KBM-7 (cell line): ENCODE results near the gene ASTN2.

Experiments
- DNase-seq: peaks from one replicate; pipeline ENCODE4 v3.0.0-alpha.2; 2015
- in situ Hi-C: fragments of 300-500 bp; cut with MboI; formaldehyde crosslinking; loops from 2 replicates; pipeline ENCODE4 v1.14.3; 2020; ENCODE audit warnings: low sequenced_read_pairs, low pct_unique_long_range_greater_than_20kb, mixed read lengths

Gene ASTN2

GRCh38 chr9:116616304-116616914 lies 798.4 kb downstream of the ASTN2 start:
- DNase-seq, result no peak
- in situ Hi-C loops, result no loop called here

DNA sequence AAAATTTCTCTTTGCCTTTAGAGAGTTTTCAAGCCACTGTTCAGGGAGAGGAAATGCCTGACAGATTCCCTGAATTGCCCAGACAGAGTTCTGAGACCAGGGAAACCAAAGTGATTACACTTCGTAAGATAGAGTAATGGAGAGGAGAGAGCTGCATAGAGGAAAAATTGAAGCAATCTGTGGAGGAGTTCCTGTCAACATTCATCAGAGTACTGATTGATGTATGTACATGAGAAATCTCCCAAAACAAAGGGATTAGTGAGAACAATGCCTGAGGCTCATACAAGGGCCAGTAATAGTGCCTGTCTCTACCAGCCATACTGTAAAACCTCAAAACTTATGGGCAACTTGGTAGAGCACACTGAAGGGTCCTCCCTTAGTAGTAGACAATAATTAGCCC lies 806.8 kb downstream of the ASTN2 start:
- in situ Hi-C loops, result no loop called here
- no peak for DNase-seq

DNA sequence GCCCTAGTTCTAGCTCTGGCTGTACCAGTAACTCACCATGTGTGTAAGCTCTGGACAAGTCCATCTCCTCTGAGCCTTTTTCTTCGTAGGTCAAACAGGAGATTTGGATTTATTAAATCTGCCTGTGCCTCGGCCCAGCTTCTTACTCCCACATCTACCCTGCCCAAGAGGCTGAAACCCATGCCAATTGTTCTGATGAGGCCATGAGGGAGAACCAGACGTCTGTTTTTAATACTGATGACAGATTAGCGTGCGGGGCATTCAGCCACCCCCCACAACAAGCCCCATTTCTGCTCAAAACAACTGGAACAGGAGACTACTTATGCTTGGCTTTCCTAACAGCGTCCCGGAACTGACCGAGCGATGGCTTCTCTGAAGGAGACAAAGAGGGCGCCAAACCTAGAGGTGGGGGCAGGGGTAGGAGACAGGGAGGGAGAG lies 808.9 kb downstream of the ASTN2 start:
- in situ Hi-C loops, result no loop called here

GRCh38 chr9:116605060-116605459 lies 809.8 kb downstream of the ASTN2 start:
- in situ Hi-C loops, result no loop called here
- DNase-seq, result no peak

More for the DNA sequence above, 808.9 kb downstream of the ASTN2 start:
- DNase-seq, result no peak

- DNase-seq, result no peak
- in situ Hi-C loops, result no loop called here
Observed at GRCh38 chr9:116604251-116604650, 810.6 kb downstream of the ASTN2 start.

DNA sequence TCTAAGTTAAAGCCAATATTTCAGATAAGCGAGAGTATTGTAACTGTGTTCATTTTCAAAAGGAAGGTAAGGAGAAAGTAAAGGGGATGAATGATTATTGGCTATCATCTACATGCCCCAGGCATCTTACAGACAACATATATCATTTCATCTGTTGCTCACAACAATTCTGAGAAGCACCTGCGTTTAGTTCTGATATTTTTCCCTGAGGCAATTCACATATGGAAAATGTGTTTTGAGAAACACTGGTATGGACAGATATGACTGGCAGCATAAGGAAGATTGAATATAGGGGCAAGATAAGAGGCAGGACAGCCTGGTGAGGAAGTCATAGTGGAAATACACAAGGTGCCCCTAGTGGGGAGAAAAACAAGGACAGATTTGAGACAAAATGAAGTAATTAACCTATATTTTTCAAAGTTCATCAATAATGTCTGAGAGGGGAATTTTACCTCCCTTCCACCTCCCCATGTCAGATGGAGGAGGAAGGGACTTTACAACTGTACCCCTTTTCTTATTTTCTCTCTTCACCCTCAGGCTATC lies 815.4 kb downstream of the ASTN2 start:
- in situ Hi-C loops, result no loop called here
- DNase-seq, result no peak

DNA sequence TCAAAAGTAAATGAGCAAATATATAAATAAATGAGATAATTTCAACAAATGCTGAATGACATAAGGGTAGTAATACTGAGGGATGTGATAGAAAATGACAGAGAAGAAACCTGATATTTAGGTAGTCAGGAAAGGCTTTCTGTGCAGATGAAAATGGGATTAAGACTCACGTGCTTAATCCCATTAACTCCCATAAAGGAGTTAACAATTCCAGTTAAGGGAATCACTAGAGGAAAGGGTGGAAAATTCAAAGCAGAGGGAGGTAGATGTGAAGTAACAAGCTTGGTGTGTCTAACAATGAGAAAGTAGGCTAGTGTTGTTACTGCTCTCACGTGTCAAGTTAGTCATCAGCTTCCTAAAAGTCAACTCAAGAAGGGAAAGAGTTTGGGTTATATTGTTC lies 818.2 kb downstream of the ASTN2 start:
- in situ Hi-C loops, result no loop called here
- DNase-seq, result no peak

DNA sequence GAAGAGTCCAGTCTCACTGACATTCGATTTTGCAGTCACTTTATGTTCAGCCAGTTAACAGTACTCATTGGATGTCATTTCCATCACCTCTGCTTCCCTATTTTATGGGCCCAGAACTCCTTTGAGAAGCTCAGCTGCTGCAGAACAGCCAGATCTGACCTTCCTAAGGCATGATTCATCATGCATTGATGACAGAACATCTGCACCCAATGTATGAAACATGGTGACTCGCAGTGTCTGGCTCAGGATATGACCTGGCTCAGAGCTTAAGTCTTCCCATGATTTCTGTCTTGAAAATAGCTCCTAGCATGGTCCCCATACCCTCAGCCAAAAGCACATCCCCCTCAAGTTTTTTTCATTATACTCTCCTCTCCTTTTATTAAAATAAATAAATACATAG lies 820.3 kb downstream of the ASTN2 start:
- in situ Hi-C loops, result no loop called here
- DNase-seq, result no peak

GRCh38 chr9:116592970-116593369 lies 821.9 kb downstream of the ASTN2 start:
- in situ Hi-C loops, result no loop called here

DNA sequence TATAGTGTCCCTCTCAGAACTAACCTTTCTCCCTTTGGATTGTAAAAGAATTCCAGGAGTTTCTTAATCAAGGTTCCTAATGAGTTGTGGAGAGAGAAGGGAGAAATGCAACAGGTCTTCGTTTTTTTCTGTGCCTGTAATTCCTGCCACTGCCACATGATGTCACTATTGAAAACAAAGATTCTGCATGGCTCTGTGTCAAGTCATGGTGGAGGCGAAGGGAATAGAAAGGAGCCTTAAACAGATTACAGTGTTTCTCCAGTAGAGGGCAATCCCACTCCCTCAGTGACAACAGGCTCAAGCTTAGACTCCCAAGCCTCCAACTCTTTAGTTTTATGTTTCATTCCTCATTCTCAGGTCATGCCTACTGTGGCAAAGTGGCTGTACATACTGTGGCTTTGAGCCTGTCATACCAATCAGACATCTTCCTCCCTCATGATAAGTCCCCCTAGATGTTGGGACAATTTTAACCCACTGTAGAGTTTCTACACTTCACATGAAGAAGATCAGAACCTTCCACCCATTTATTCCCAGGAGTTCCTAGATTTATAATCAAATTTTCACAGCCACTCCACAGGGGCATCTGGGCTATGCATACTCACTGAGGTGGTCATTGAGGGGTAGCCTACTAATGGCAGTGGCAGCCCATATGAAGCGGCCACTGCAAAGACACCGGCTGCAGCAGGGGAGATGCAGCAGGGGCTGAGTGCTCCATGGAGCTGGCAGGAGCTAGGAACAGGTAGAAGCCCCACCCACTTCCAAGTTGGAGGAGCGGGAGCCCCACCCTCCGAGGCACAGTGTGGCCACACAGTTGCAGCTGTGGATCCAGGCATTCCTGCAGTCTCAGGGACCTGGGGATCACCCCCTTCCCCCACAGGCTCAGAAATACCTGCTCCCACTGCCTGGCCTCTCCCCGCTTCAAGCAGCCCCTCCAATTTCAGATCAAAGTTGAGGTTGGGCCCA lies 825.2 kb downstream of the ASTN2 start:
- DNase-seq, result peak; percentile 90
- in situ Hi-C loops, result no loop called here

More at GRCh38 chr9:116592970-116593369, 821.9 kb downstream of the ASTN2 start:
- no peak for DNase-seq

- DNase-seq, result no peak
- in situ Hi-C loops, result no loop called here
Observed at GRCh38 chr9:116587919-116588318, 826.9 kb downstream of the ASTN2 start.

DNA sequence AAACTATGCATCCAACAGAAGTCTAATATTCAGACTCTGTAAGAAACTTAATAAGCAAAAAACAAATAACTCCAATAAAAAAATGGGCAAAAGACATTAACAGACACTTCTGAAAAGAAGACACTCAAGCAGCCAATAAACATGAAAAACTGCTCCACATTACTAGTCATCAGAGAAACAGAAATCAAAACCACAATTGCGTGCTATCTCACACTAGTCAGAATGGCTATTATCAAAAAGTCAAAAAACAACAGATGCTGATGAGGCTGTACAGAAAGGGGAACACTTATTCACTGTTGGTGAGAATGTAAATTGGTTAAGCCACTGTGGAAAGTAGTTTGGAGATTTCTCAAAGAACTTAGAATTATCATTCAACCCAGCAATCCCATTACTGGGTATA lies 829.0 kb downstream of the ASTN2 start:
- no peak for DNase-seq
- in situ Hi-C loops, result no loop called here

- in situ Hi-C loops, result no loop called here
- no peak for DNase-seq
Observed at GRCh38 chr9:116585204-116585603, 829.7 kb downstream of the ASTN2 start.

- in situ Hi-C loops, result no loop called here
- no peak for DNase-seq
Observed at GRCh38 chr9:116580853-116581252, 834.0 kb downstream of the ASTN2 start.

- in situ Hi-C loops, result no loop called here
- no peak for DNase-seq
Observed at GRCh38 chr9:116576386-116576785, 838.5 kb downstream of the ASTN2 start.

DNA sequence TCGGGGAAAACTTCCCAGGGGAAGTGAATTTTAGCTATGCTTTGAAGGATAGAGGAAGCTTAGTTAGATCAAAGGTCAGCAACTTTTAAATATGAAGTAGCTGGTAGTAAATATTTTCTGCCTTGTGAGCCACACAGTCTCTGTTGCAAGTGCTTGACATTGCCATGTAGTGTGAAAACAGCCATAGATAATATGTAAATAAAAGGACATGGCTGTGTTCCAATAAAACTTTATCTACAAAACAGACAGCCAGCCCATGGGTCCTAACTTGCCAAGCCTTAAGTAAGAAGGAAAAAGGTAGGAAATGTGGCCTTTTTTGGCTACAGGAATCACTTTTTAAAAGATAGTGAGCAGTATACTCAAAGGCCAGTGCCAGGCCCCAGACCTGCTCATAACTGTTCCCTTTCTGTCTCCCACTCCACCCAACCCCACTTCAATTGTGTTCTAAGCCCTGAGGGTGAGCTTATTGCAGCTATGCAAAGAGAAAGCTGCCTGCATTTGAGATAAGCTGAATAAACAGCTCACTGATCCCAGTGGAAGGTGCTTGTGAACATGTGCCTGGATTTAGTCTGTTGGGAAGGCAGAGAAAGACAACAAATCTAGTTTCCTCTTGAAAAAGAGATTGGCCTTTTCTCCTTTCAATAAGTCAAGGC lies 840.7 kb downstream of the ASTN2 start:
- in situ Hi-C loops, result loop anchor here (25.0 kb wide), 1 partner anchor 962 kb away; no protein-coding TSS in a partner anchor
- DNase-seq, result no peak

DNA sequence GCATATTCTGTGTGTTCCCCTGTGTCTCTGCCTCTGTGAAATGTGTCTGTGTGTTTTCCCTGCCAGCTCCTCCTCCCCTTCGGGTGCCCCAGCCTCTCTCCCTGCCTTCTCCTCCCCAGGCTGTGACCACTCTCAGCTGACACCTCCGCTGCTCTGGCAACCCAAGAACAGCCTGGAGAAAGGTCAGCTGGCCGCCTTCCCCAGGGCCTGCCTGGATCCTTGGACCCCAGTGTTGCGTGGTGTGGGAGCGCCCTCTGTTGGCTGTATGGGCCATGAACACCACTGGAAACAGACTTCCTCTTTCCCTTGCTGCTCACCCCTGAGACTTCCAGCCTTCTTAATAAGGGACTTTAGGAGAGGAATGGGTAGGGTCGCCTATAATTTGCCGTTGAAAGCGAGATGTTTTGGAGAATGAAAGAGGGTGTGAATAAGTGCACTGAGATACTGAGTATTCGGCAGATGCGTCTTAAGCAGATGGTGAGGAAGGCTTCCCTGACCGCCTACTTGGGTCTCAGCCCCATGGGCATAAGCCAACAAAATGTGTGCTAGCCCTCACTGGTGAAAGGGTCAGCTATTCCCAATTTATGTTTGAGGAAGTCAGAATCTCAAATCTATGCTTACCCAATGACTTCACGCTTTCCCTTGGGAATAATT lies 842.6 kb downstream of the ASTN2 start:
- in situ Hi-C loops, result loop anchor here (25.0 kb wide), 1 partner anchor 960 kb away; no protein-coding TSS in a partner anchor
- DNase-seq, result peak; percentile 80

DNA sequence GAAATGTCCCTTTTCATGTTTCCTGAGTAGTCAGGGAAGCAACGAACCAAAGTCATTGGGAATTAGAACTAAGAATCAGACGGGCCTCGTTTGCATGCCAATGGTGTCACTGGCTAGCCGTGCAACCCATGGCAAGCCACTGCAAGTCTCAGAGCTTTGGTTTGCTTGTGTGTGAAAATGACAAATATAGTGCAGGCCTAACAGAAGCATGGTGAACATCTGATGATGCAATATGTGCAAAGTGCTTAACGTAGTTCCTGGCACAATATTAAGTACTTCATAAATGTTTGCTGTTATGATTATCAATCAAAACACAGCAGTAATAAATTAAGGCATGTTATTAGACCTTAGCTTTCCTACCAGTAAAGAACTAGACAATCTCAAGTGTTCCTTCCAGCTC lies 845.7 kb downstream of the ASTN2 start:
- in situ Hi-C loops, result loop anchor here (25.0 kb wide), 1 partner anchor 957 kb away; no protein-coding TSS in a partner anchor
- no peak for DNase-seq
